ENCODE measurements around the gene TANC1. TPM values are rescaled to one million over a fixed set of nuclear protein-coding genes. Genes with fewer than 3 reads are reported as not detected.

The TANC1 gene
- total RNA-seq, 2 experiments from 2014 or later, result 0.41 to 0.47 TPM

DNA sequence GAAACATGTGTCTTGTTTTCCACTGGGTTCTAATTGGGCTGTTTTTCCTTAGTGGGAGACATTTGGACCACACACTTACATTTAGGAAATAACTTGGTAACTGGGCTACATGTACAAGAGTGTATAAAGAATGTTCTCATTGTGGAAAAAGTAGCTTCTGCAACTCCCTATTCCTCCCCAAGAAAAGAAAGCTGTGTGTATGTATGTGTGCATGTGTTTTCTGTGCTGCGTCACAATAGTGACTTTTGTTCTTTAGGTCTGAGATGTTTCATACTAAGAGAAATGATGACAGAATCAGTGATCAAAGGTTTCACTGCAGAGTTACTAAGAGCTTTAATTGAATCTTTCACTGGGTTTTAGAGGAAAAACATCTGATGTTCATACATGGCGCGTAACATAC, 82.7 kb downstream of the TANC1 start:
- no peak overlapping the region for H3K27ac Mint-ChIP-seq
- H3K9me3 Mint-ChIP-seq, result no peaks in the 10 kb centered on the region
- Histone ChIP-seq H3K4me3 (ENCODE audit: low read length) (no peak overlapping the region), H3K27me3 (ENCODE audit: control insufficient read depth in 1 of 2, insufficient read depth in 2 of 2, low read length in 2 of 2) (no peaks in the 10 kb centered on the region), H3K4me1 (ENCODE audit: insufficient read depth, low read length) (no peaks in the 10 kb centered on the region), H3K36me3 (ENCODE audit: insufficient read depth, low read length) (no peaks in the 10 kb centered on the region), H3K27ac (ENCODE audit: low read depth in 1 of 2, low read length in 2 of 2) (no peak overlapping the region), H3K9me3 (ENCODE audit: control insufficient read depth in 1 of 2, insufficient read depth in 1 of 2, low read length in 2 of 2) (no peaks in the 10 kb centered on the region)
- intact Hi-C loops (cut with DNase I, micrococcal nuclease), result no loop called here
- H3K36me3 Mint-ChIP-seq (ENCODE audit: low read depth), result no peaks in the 10 kb centered on the region
- TF ChIP-seq, protein P1, sequence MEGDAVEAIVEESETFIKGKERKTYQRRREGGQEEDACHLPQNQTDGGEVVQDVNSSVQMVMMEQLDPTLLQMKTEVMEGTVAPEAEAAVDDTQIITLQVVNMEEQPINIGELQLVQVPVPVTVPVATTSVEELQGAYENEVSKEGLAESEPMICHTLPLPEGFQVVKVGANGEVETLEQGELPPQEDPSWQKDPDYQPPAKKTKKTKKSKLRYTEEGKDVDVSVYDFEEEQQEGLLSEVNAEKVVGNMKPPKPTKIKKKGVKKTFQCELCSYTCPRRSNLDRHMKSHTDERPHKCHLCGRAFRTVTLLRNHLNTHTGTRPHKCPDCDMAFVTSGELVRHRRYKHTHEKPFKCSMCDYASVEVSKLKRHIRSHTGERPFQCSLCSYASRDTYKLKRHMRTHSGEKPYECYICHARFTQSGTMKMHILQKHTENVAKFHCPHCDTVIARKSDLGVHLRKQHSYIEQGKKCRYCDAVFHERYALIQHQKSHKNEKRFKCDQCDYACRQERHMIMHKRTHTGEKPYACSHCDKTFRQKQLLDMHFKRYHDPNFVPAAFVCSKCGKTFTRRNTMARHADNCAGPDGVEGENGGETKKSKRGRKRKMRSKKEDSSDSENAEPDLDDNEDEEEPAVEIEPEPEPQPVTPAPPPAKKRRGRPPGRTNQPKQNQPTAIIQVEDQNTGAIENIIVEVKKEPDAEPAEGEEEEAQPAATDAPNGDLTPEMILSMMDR (IDR thresholded peaks at IDR 0.05), result no peak
- ChIA-PET CTCF (no interaction called here), POLR2A (no interaction called here)
- no peak overlapping the region for H3K4me3 Mint-ChIP-seq
- no peak for DNase-seq
- no peak for ATAC-seq (ENCODE audit: poor library complexity)
- H3K4me1 Mint-ChIP-seq (ENCODE audit: low read depth), result no peaks in the 10 kb centered on the region
- no peaks in the 10 kb centered on the region for H3K27me3 Mint-ChIP-seq

DNA sequence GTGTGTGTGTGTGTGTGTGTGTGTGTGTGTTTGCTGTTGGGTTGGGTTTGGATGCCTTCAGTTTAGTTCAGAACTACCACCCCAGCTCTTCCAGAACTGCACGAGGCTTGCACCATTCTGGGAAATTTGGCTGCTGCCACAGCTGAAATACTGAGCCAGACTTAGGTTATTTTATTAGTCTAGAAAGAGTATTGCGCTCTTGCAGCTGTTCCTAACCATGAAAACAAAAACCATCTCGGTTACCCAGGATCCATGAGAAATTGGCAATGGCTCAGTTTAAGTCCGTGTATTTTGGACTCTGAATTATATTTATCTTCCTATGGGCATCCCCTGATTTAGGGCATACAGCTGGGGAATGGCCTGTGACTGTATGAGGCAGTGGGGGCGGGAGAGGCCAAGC, 83.2 kb downstream of the TANC1 start:
- ATAC-seq (ENCODE audit: poor library complexity), result no peak
- Histone ChIP-seq H3K36me3 (ENCODE audit: insufficient read depth, low read length) (no peaks in the 10 kb centered on the region), H3K4me1 (ENCODE audit: insufficient read depth, low read length) (no peaks in the 10 kb centered on the region), H3K27me3 (ENCODE audit: control insufficient read depth in 1 of 2, insufficient read depth in 2 of 2, low read length in 2 of 2) (no peaks in the 10 kb centered on the region), H3K27ac (ENCODE audit: low read depth in 1 of 2, low read length in 2 of 2) (no peak overlapping the region), H3K9me3 (ENCODE audit: control insufficient read depth in 1 of 2, insufficient read depth in 1 of 2, low read length in 2 of 2) (no peaks in the 10 kb centered on the region), H3K4me3 (ENCODE audit: low read length) (no peak overlapping the region)
- CTCF ChIA-PET, result no interaction called here
- no peak for DNase-seq
- Mint-ChIP-seq H3K4me1 (ENCODE audit: low read depth) (no peaks in the 10 kb centered on the region), H3K4me3 (no peak overlapping the region), H3K27ac (no peak overlapping the region), H3K36me3 (ENCODE audit: low read depth) (no peaks in the 10 kb centered on the region), H3K9me3 (no peaks in the 10 kb centered on the region), H3K27me3 (no peaks in the 10 kb centered on the region)
- POLR2A ChIA-PET, result no interaction called here
- TF ChIP-seq, protein P1 (IDR thresholded peaks at IDR 0.05), result no peak
- intact Hi-C loops (cut with DNase I, micrococcal nuclease), result no loop called here

DNA sequence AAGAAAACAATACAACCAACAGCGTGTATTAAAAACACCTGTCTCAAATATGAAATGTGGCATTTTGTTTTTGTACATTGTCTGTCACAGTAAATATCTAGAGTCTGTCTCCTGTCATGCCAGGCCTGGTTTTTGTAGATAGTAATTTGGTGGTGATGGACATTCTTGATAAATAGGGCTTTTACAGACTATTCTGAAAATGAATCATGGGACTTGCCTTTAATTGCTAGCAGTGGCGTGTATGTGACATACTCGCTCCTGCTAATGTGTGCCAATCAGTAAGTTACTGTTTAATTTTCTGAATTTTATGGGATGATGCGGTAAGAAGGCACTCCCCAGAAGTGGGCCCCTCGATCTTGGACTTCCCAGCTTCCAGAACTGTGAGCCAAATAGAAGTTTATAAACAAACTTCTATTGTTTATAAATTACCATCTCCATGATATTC, 83.7 kb downstream of the TANC1 start:
- ChIA-PET POLR2A (no interaction called here), CTCF (no interaction called here)
- no peak overlapping the region for H3K4me3 Mint-ChIP-seq
- DNase-seq, result no peak
- TF ChIP-seq, protein P1 (IDR thresholded peaks at IDR 0.05), result no peak
- H3K9me3 Mint-ChIP-seq, result no peaks in the 10 kb centered on the region
- H3K27me3 ChIP-seq (ENCODE audit: control insufficient read depth in 1 of 2, insufficient read depth in 2 of 2, low read length in 2 of 2), result no peaks in the 10 kb centered on the region
- H3K36me3 ChIP-seq (ENCODE audit: insufficient read depth, low read length), result no peaks in the 10 kb centered on the region
- no peak overlapping the region for H3K27ac Mint-ChIP-seq
- no peaks in the 10 kb centered on the region for H3K4me1 Mint-ChIP-seq (ENCODE audit: low read depth)
- H3K4me1 ChIP-seq (ENCODE audit: insufficient read depth, low read length), result no peaks in the 10 kb centered on the region
- no peaks in the 10 kb centered on the region for H3K9me3 ChIP-seq (ENCODE audit: control insufficient read depth in 1 of 2, insufficient read depth in 1 of 2, low read length in 2 of 2)
- intact Hi-C loops (cut with DNase I, micrococcal nuclease), result no loop called here
- no peaks in the 10 kb centered on the region for H3K27me3 Mint-ChIP-seq
- ATAC-seq (ENCODE audit: poor library complexity), result no peak
- H3K36me3 Mint-ChIP-seq (ENCODE audit: low read depth), result no peaks in the 10 kb centered on the region
- no peak overlapping the region for H3K27ac ChIP-seq (ENCODE audit: low read depth in 1 of 2, low read length in 2 of 2)
- H3K4me3 ChIP-seq (ENCODE audit: low read length), result no peak overlapping the region

Data from CD4-positive, alpha-beta T cell (primary cell).